HepG2 (cell line): Measurements from ENCODE around the gene ATP13A2. TPM values are rescaled to one million over a fixed set of nuclear protein-coding genes. Genes with fewer than 3 reads are reported as not detected.

Experiments used
- ATAC-seq: fragments of 200-7000 bp; cut with Tn5 transposase; 3 replicates; pipeline ENCODE4 v1.9.1; 2020; ENCODE audit warnings: mild to moderate bottlenecking, moderate library complexity
- BruUV-seq: library from RNA; stranded (reverse); fragments of 400-500 nt; replicated peaks from 2 replicates; lab custom pipeline; 2021; lab: Mats Ljungman, UMichigan
- CTCF ChIA-PET: fragments of 300-600 bp; formaldehyde crosslinking; extraction: SDS; loops from one replicate; lab custom pipeline; 2021; ENCODE audit warnings: low total read pairs, inconsistent platforms, low intra/inter-chr PET ratio; lab: Yijun Ruan, JAX
- POLR2A ChIA-PET: fragments of 350-600 bp; sonication (Branson Sonifier 250); formaldehyde crosslinking; loops from one replicate; lab custom pipeline; 2020; ENCODE audit warnings: antibody characterized with exemption, inconsistent platforms; lab: Yijun Ruan, JAX
- DNase-seq: peaks from one replicate; pipeline ENCODE4 v3.0.0-alpha.2; 2015; ENCODE audit warnings: low spot score
- FAIRE-seq: peaks from 3 replicates; lab custom pipeline; 2011; peaks lifted over from hg19 to GRCh38; lab: Jason Lieb, UNC
- H2AFZ ChIP-seq: one replicate; pipeline ENCODE4 v1.6.1; 2011; ENCODE audit warnings: low read length, inconsistent platforms
- H3K27ac ChIP-seq: fragments of 300-600 bp; 3 replicates; pipeline ENCODE4 v1.8.0; 2011; ENCODE audit warnings: mixed run types, mild to moderate bottlenecking, mixed read lengths, low read length, inconsistent platforms; ENCODE audit not compliant: insufficient read depth; ENCODE audit errors: extremely low read length
- H3K27me3 ChIP-seq, 2 experiments: fragments of 200-600 bp in 1 of 2; 2 replicates in 1 of 2; 3 replicates in 1 of 2; pipeline versions ENCODE4 v1.6.0 to v1.8.0; 2011; ENCODE audit warnings: low read length in 2 of 2, mild to moderate bottlenecking in 2 of 2, moderate library complexity in 2 of 2, inconsistent platforms in 1 of 2; ENCODE audit not compliant: insufficient read depth in 2 of 2, control insufficient read depth in 1 of 2
- H3K36me3 ChIP-seq, 2 experiments: fragments of 200-600 bp in 1 of 2; replicated peaks in 1 of 2; 2 replicates in 1 of 2; 3 replicates in 1 of 2; pipeline versions ENCODE4 v1.5.1 to v1.8.0; 2011; ENCODE audit warnings: low read length in 2 of 2, inconsistent platforms in 1 of 2; ENCODE audit not compliant: insufficient read depth in 2 of 2, control insufficient read depth in 1 of 2
- H3K4me1 ChIP-seq: 2 replicates; pipeline ENCODE4 v1.5.1; 2012; ENCODE audit warnings: low read length, inconsistent platforms; ENCODE audit not compliant: insufficient read depth
- H3K4me2 ChIP-seq: 2 replicates; pipeline ENCODE4 v1.6.0; 2011; ENCODE audit warnings: low read depth, low read length, inconsistent platforms
- H3K4me3 ChIP-seq, 3 experiments: fragments of 200-600 bp in 1 of 3; sonication (generic), shearing (Covaris generic) in 1 of 3; replicated peaks in 1 of 3; 2 replicates each; pipeline ENCODE4 v1.5.1; 2011 to 2016; ENCODE audit warnings: low read length in 3 of 3, inconsistent platforms in 2 of 3, low read depth in 2 of 3, mild to moderate bottlenecking in 2 of 3, control low read depth in 1 of 3, mixed read lengths in 1 of 3; ENCODE audit not compliant: insufficient read depth in 1 of 3
- H3K79me2 ChIP-seq: one replicate; pipeline ENCODE4 v1.6.1; 2011; ENCODE audit warnings: low read length, inconsistent platforms; ENCODE audit not compliant: insufficient read depth
- H3K9ac ChIP-seq: 2 replicates; pipeline ENCODE4 v1.6.0; 2011; ENCODE audit warnings: mild to moderate bottlenecking, low read depth, low read length, inconsistent platforms; ENCODE audit not compliant: insufficient read depth
- H3K9me3 ChIP-seq: 2 replicates; pipeline ENCODE4 v1.5.1; 2012; ENCODE audit warnings: mild to moderate bottlenecking, low read length
- H4K20me1 ChIP-seq: 2 replicates; pipeline ENCODE4 v1.6.0; 2011; ENCODE audit warnings: inconsistent platforms, mild to moderate bottlenecking, low read length, moderate library complexity; ENCODE audit not compliant: insufficient read depth
- ATF6 ChIP-seq: sonication (generic); formaldehyde crosslinking; conservative IDR thresholded peaks from 2 replicates; pipeline ENCODE4 v1.4.0; 2020; ENCODE audit warnings: missing genetic modification reagents
- HMGXB4 ChIP-seq, 2 experiments: sonication (generic) in 1 of 2; formaldehyde crosslinking in 1 of 2; IDR thresholded peaks; 2 replicates each; pipeline versions ENCODE4 v1.4.0 to v1.6.1; 2018 to 2020; ENCODE audit warnings: missing genetic modification reagents in 2 of 2, borderline replicate concordance in 1 of 2, low read depth in 1 of 2, mild to moderate bottlenecking in 1 of 2, missing biosample characterization in 1 of 2
- MATR3 ChIP-seq: sonication (generic); formaldehyde crosslinking; IDR thresholded peaks from 2 replicates; pipeline ENCODE4 v1.4.0; 2020; ENCODE audit warnings: missing genetic modification reagents
- MNT ChIP-seq: fragments of 450-650 bp; IDR thresholded peaks from 2 replicates; pipeline ENCODE4 v1.6.1; 2016
- MXD3 ChIP-seq: IDR thresholded peaks from 2 replicates; pipeline ENCODE4 v1.6.1; 2016; ENCODE audit warnings: mild to moderate bottlenecking, missing biosample characterization, missing genetic modification reagents
- MYPOP ChIP-seq: sonication (generic); formaldehyde crosslinking; IDR thresholded peaks from 2 replicates; pipeline ENCODE4 v1.8.1; 2023; ENCODE audit warnings: mild to moderate bottlenecking, moderate library complexity, missing genetic modification reagents
- NPAS2 ChIP-seq: sonication (generic); formaldehyde crosslinking; IDR thresholded peaks from 2 replicates; pipeline ENCODE4 v1.8.0; 2022; ENCODE audit warnings: mild to moderate bottlenecking, missing genetic modification reagents, borderline replicate concordance
- PREB ChIP-seq: sonication (generic); formaldehyde crosslinking; IDR thresholded peaks from 2 replicates; pipeline ENCODE4 v1.4.0; 2020; ENCODE audit warnings: missing genetic modification reagents
- SRSF1 ChIP-seq: fragments of 200-400 bp; formaldehyde crosslinking; optimal IDR thresholded peaks from 2 replicates; pipeline ENCODE3; 2017; ENCODE audit warnings: mild to moderate bottlenecking, low read depth, low read length, moderate library complexity
- ZMAT5 ChIP-seq: sonication (generic); formaldehyde crosslinking; IDR thresholded peaks from 2 replicates; pipeline ENCODE4 v1.5.0; 2020; ENCODE audit warnings: mild to moderate bottlenecking, low read depth, missing genetic modification reagents, borderline replicate concordance
- ZNF253 ChIP-seq: sonication (generic); formaldehyde crosslinking; IDR thresholded peaks from 2 replicates; pipeline ENCODE4 v1.8.0; 2022; ENCODE audit warnings: mild to moderate bottlenecking, missing genetic modification reagents, borderline replicate concordance
- ZNF512B ChIP-seq: sonication (generic); formaldehyde crosslinking; IDR thresholded peaks from 2 replicates; pipeline ENCODE4 v1.5.1; 2020; ENCODE audit warnings: missing genetic modification reagents, mild to moderate bottlenecking, borderline replicate concordance
- WGBS: methylation state at CpG from one replicate; pipeline ENCODE4 v1.1.6; 2017; ENCODE audit warnings: low lambda C conversion rate; 5-methylcytosine and 5-hydroxymethylcytosine counted together
- in situ Hi-C: cut with HindIII; loops from 2 replicates; pipeline ENCODE4 v1.10.0; 2017; ENCODE audit warnings: low pct_unique_long_range_greater_than_20kb; ENCODE audit not compliant: extremely low pct_ligation_motif_present
- intact Hi-C: fragments of 100-400 bp; cut with micrococcal nuclease; formaldehyde crosslinking; loops from one replicate; pipeline ENCODE4 v1.10.0; 2022; ENCODE audit not compliant: unreplicated experiment
- polyA plus RNA-seq, 8 experiments: library from polyadenylated mRNA; depleted of rRNA in 3 of 8; stranded (reverse) in 7 of 8; unstranded in 1 of 8; fragments of >200 nt; fragmentation: Illumina TruSeq in 4 of 8; extraction: Trizol in 4 of 8; gene quantifications; 2 replicates each; pipeline versions ENCODE4 v1.2.1 to v1.2.3, GENCODE V29; 2011 to 2016; ENCODE audit warnings: low read depth in 4 of 8, missing spikeins in 1 of 8, mixed read lengths in 1 of 8; ENCODE audit not compliant: insufficient read depth in 1 of 8
- total RNA-seq, 5 experiments: library from RNA; depleted of rRNA; stranded (reverse); fragments of >200 nt; fragmentation: Illumina TruSeq; extraction: Trizol; gene quantifications; 2 replicates each; pipeline ENCODE4 v1.2.3, GENCODE V29; 2016; ENCODE audit warnings: low read depth in 1 of 5

ATP13A2 gene
- total and polyA plus RNA-seq, 2 of the 13 experiments (the other 11 are each of a cell fraction or from before 2014, with no cell fraction given) = 13.2 to 16.2 TPM

GRCh38 chr1:16991571-16991970 is 20.2 kb downstream of the ATP13A2 start:
- no TSS peak for BruUV-seq
- ChIA-PET CTCF (no interaction called here), POLR2A (no interaction called here)
- no peaks in the 10 kb centered on the region for H3K27me3 ChIP-seq
- H3K79me2 ChIP-seq = no peaks in the 10 kb centered on the region
- H3K4me1 ChIP-seq = no peaks in the 10 kb centered on the region
- no peak overlapping the region for H2AFZ ChIP-seq
- FAIRE-seq = no peak
- DNase-seq = no peak
- H3K4me3 ChIP-seq = no peak overlapping the region
- intact Hi-C loops (no loop called here), in situ Hi-C loops (no loop called here)
- WGBS = 93% methylated on average over 7 of the region's 12 CpGs
- no peak for ATAC-seq
- H3K27ac ChIP-seq = no peak overlapping the region
- H3K9me3 ChIP-seq = no peaks in the 10 kb centered on the region
- no peak overlapping the region for H3K9ac ChIP-seq
- H4K20me1 ChIP-seq = no peaks in the 10 kb centered on the region
- H3K4me2 ChIP-seq = no peak overlapping the region
- H3K36me3 ChIP-seq = no peaks in the 10 kb centered on the region
- TF ChIP-seq MYPOP (CRISPR knock-in tag) (no peak), NPAS2 (CRISPR knock-in tag) (no peak), MATR3 (CRISPR knock-in tag) (no peak), ZNF253 (CRISPR knock-in tag) (no peak), ATF6 (CRISPR knock-in tag) (no peak), MNT (no peak), MXD3 (no peak), ZMAT5 (no peak), HMGXB4 (CRISPR knock-in tag; IDR thresholded peaks at IDR 0.05; ENCODE audit: borderline replicate concordance in 1 of 2, low read depth in 1 of 2) (no peak), PREB (no peak), SRSF1 (no peak), ZNF512B (CRISPR knock-in tag) (no peak)
